ENCODE results near the gene WLS. TPM values are rescaled to one million over a fixed set of nuclear protein-coding genes. Genes with fewer than 3 reads are reported as not detected.

WLS gene
- total RNA-seq, 1 experiment from 2014 or later: not detected

- H3K27me3 ChIP-seq (ENCODE audit: low read length): no peaks in the 10 kb centered on the region
- H3K79me2 ChIP-seq (ENCODE audit: low read length): no peaks in the 10 kb centered on the region
- peak; percentile 54 for DNase-seq
Measured at GRCh38 chr1:68111519-68112436, 120.5 kb downstream of the WLS start.

GRCh38 chr1:68107771-68108170 is 124.6 kb downstream of the WLS start:
- Histone ChIP-seq H3K79me2 (ENCODE audit: low read length) (no peaks in the 10 kb centered on the region), H3K9ac (ENCODE audit: low read length) (no peak overlapping the region), H3K4me1 (ENCODE audit: low read length) (no peaks in the 10 kb centered on the region), H3K27me3 (ENCODE audit: low read length) (no peaks in the 10 kb centered on the region), H3K9me3 (ENCODE audit: low read length) (no peaks in the 10 kb centered on the region), H3K27ac (ENCODE audit: low read length) (no peak overlapping the region), H3K4me2 (ENCODE audit: low read depth, low read length, poor library complexity, severe bottlenecking) (no peak overlapping the region), H3K9me2 (replicated peaks; ENCODE audit: insufficient read depth, low read length) (no peaks in the 10 kb centered on the region), H2AFZ (ENCODE audit: low read length) (no peak overlapping the region), H4K20me1 (ENCODE audit: insufficient read depth, low read depth, low read length) (no peaks in the 10 kb centered on the region), H3K4me3 (ENCODE audit: low read length) (no peak overlapping the region), H3K36me3 (ENCODE audit: insufficient read depth, low read length) (no peaks in the 10 kb centered on the region)
- no peak for DNase-seq

More at GRCh38 chr1:68111519-68112436, 120.5 kb downstream of the WLS start:
- Histone ChIP-seq H3K9me3 (ENCODE audit: low read length) (no peaks in the 10 kb centered on the region), H3K4me1 (ENCODE audit: low read length) (no peaks in the 10 kb centered on the region), H3K36me3 (ENCODE audit: insufficient read depth, low read length) (no peaks in the 10 kb centered on the region), H3K4me3 (ENCODE audit: low read length) (no peak overlapping the region), H3K4me2 (ENCODE audit: low read depth, low read length, poor library complexity, severe bottlenecking) (no peak overlapping the region), H3K9me2 (replicated peaks; ENCODE audit: insufficient read depth, low read length) (no peaks in the 10 kb centered on the region), H4K20me1 (ENCODE audit: insufficient read depth, low read depth, low read length) (no peaks in the 10 kb centered on the region), H2AFZ (ENCODE audit: low read length) (no peak overlapping the region), H3K27ac (ENCODE audit: low read length) (no peak overlapping the region), H3K9ac (ENCODE audit: low read length) (no peak overlapping the region)

- DNase-seq: no peak
- Histone ChIP-seq H3K27ac (ENCODE audit: low read length) (no peak overlapping the region), H3K79me2 (ENCODE audit: low read length) (no peaks in the 10 kb centered on the region), H3K9me2 (replicated peaks; ENCODE audit: insufficient read depth, low read length) (no peaks in the 10 kb centered on the region), H3K4me3 (ENCODE audit: low read length) (no peak overlapping the region), H3K9ac (ENCODE audit: low read length) (no peak overlapping the region), H3K9me3 (ENCODE audit: low read length) (no peaks in the 10 kb centered on the region), H3K4me1 (ENCODE audit: low read length) (no peaks in the 10 kb centered on the region), H2AFZ (ENCODE audit: low read length) (no peak overlapping the region), H3K27me3 (ENCODE audit: low read length) (no peaks in the 10 kb centered on the region), H3K36me3 (ENCODE audit: insufficient read depth, low read length) (no peaks in the 10 kb centered on the region), H4K20me1 (ENCODE audit: insufficient read depth, low read depth, low read length) (no peaks in the 10 kb centered on the region), H3K4me2 (ENCODE audit: low read depth, low read length, poor library complexity, severe bottlenecking) (no peak overlapping the region)
Measured at GRCh38 chr1:68103884-68104554, 128.3 kb downstream of the WLS start.

GRCh38 chr1:68103011-68103545 is 129.2 kb downstream of the WLS start:
- H3K9ac ChIP-seq (ENCODE audit: low read length): no peak overlapping the region
- no peaks in the 10 kb centered on the region for H3K9me3 ChIP-seq (ENCODE audit: low read length)
- no peaks in the 10 kb centered on the region for H3K36me3 ChIP-seq (ENCODE audit: insufficient read depth, low read length)
- H3K9me2 ChIP-seq (replicated peaks; ENCODE audit: insufficient read depth, low read length): no peaks in the 10 kb centered on the region
- no peaks in the 10 kb centered on the region for H3K4me1 ChIP-seq (ENCODE audit: low read length)
- no peak overlapping the region for H3K4me3 ChIP-seq (ENCODE audit: low read length)
- H3K79me2 ChIP-seq (ENCODE audit: low read length): no peaks in the 10 kb centered on the region
- no peak for DNase-seq
- no peaks in the 10 kb centered on the region for H3K27me3 ChIP-seq (ENCODE audit: low read length)
- no peaks in the 10 kb centered on the region for H4K20me1 ChIP-seq (ENCODE audit: insufficient read depth, low read depth, low read length)
- no peak overlapping the region for H2AFZ ChIP-seq (ENCODE audit: low read length)
- H3K27ac ChIP-seq (ENCODE audit: low read length): no peak overlapping the region
- no peak overlapping the region for H3K4me2 ChIP-seq (ENCODE audit: low read depth, low read length, poor library complexity, severe bottlenecking)

- Histone ChIP-seq H3K9me2 (replicated peaks; ENCODE audit: insufficient read depth, low read length) (no peaks in the 10 kb centered on the region), H3K27me3 (ENCODE audit: low read length) (no peaks in the 10 kb centered on the region), H3K4me1 (ENCODE audit: low read length) (no peaks in the 10 kb centered on the region), H3K27ac (ENCODE audit: low read length) (no peak overlapping the region), H3K9me3 (ENCODE audit: low read length) (no peaks in the 10 kb centered on the region), H3K9ac (ENCODE audit: low read length) (no peak overlapping the region), H3K79me2 (ENCODE audit: low read length) (no peaks in the 10 kb centered on the region), H2AFZ (ENCODE audit: low read length) (no peak overlapping the region), H3K36me3 (ENCODE audit: insufficient read depth, low read length) (no peaks in the 10 kb centered on the region), H4K20me1 (ENCODE audit: insufficient read depth, low read depth, low read length) (no peaks in the 10 kb centered on the region), H3K4me3 (ENCODE audit: low read length) (no peak overlapping the region), H3K4me2 (ENCODE audit: low read depth, low read length, poor library complexity, severe bottlenecking) (no peak overlapping the region)
- DNase-seq: no peak
Measured at GRCh38 chr1:68101829-68102228, 130.5 kb downstream of the WLS start.

GRCh38 chr1:68100571-68100970 is 131.8 kb downstream of the WLS start:
- no peak for DNase-seq
- no peaks in the 10 kb centered on the region for H4K20me1 ChIP-seq (ENCODE audit: insufficient read depth, low read depth, low read length)
- no peak overlapping the region for H3K4me3 ChIP-seq (ENCODE audit: low read length)
- H3K79me2 ChIP-seq (ENCODE audit: low read length): no peaks in the 10 kb centered on the region
- H3K9ac ChIP-seq (ENCODE audit: low read length): no peak overlapping the region
- no peaks in the 10 kb centered on the region for H3K9me2 ChIP-seq (replicated peaks; ENCODE audit: insufficient read depth, low read length)
- H2AFZ ChIP-seq (ENCODE audit: low read length): no peak overlapping the region
- H3K27ac ChIP-seq (ENCODE audit: low read length): no peak overlapping the region
- H3K4me1 ChIP-seq (ENCODE audit: low read length): no peaks in the 10 kb centered on the region
- H3K36me3 ChIP-seq (ENCODE audit: insufficient read depth, low read length): no peaks in the 10 kb centered on the region
- no peaks in the 10 kb centered on the region for H3K9me3 ChIP-seq (ENCODE audit: low read length)
- H3K4me2 ChIP-seq (ENCODE audit: low read depth, low read length, poor library complexity, severe bottlenecking): no peak overlapping the region
- no peaks in the 10 kb centered on the region for H3K27me3 ChIP-seq (ENCODE audit: low read length)

- H3K9ac ChIP-seq (ENCODE audit: low read length): no peak overlapping the region
- no peaks in the 10 kb centered on the region for H3K79me2 ChIP-seq (ENCODE audit: low read length)
- H3K36me3 ChIP-seq (ENCODE audit: insufficient read depth, low read length): no peaks in the 10 kb centered on the region
- DNase-seq: no peak
- no peaks in the 10 kb centered on the region for H3K4me1 ChIP-seq (ENCODE audit: low read length)
- H3K9me3 ChIP-seq (ENCODE audit: low read length): no peaks in the 10 kb centered on the region
- H3K9me2 ChIP-seq (replicated peaks; ENCODE audit: insufficient read depth, low read length): no peaks in the 10 kb centered on the region
- H3K4me2 ChIP-seq (ENCODE audit: low read depth, low read length, poor library complexity, severe bottlenecking): no peak overlapping the region
- H4K20me1 ChIP-seq (ENCODE audit: insufficient read depth, low read depth, low read length): no peaks in the 10 kb centered on the region
- no peak overlapping the region for H3K4me3 ChIP-seq (ENCODE audit: low read length)
- H3K27ac ChIP-seq (ENCODE audit: low read length): no peak overlapping the region
- no peaks in the 10 kb centered on the region for H3K27me3 ChIP-seq (ENCODE audit: low read length)
- no peak overlapping the region for H2AFZ ChIP-seq (ENCODE audit: low read length)
Measured at GRCh38 chr1:68093737-68094136, 138.6 kb downstream of the WLS start.

- no peak overlapping the region for H3K4me2 ChIP-seq (ENCODE audit: low read depth, low read length, poor library complexity, severe bottlenecking)
- no peaks in the 10 kb centered on the region for H4K20me1 ChIP-seq (ENCODE audit: insufficient read depth, low read depth, low read length)
- no peaks in the 10 kb centered on the region for H3K9me3 ChIP-seq (ENCODE audit: low read length)
- no peak overlapping the region for H3K9ac ChIP-seq (ENCODE audit: low read length)
- no peak overlapping the region for H3K4me3 ChIP-seq (ENCODE audit: low read length)
- H2AFZ ChIP-seq (ENCODE audit: low read length): no peak overlapping the region
- no peaks in the 10 kb centered on the region for H3K27me3 ChIP-seq (ENCODE audit: low read length)
- no peak for DNase-seq
- no peaks in the 10 kb centered on the region for H3K36me3 ChIP-seq (ENCODE audit: insufficient read depth, low read length)
- no peaks in the 10 kb centered on the region for H3K9me2 ChIP-seq (replicated peaks; ENCODE audit: insufficient read depth, low read length)
- H3K79me2 ChIP-seq (ENCODE audit: low read length): no peaks in the 10 kb centered on the region
- no peaks in the 10 kb centered on the region for H3K4me1 ChIP-seq (ENCODE audit: low read length)
- no peak overlapping the region for H3K27ac ChIP-seq (ENCODE audit: low read length)
Measured at GRCh38 chr1:68087184-68087583, 145.1 kb downstream of the WLS start.
